ENCODE measurements around the gene OCSTAMP. TPM values are rescaled to one million over a fixed set of nuclear protein-coding genes. Genes with fewer than 3 reads are reported as not detected.

Gene OCSTAMP
- total RNA-seq, 1 donor: not detected

DNA sequence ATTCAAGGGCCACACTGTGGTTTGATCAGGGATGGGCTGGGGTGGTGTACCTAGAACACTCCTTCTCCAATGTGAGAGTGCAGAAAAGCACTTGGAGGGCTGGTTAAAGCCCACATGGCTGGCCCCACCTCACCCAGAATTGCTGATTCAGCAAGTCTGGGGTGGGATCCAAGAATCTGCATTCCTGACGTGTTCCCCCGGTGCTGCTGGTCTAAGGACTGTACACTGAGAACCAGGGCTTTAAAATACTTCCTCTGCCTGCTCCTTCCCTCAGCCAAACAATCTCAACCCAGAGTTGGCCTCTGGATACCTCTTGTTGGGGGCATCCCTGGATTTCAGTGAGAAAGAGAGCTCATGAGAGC is 13.4 kb upstream of the OCSTAMP start:
- peaks cover 8% of the 10 kb centered on the region for H3K4me1 ChIP-seq (ENCODE audit: insufficient read depth, low read length)
- H3K9me3 ChIP-seq (ENCODE audit: low read depth, low read length): no peaks in the 10 kb centered on the region
- no peak overlapping the region for H3K4me3 ChIP-seq (ENCODE audit: low read length)

DNA sequence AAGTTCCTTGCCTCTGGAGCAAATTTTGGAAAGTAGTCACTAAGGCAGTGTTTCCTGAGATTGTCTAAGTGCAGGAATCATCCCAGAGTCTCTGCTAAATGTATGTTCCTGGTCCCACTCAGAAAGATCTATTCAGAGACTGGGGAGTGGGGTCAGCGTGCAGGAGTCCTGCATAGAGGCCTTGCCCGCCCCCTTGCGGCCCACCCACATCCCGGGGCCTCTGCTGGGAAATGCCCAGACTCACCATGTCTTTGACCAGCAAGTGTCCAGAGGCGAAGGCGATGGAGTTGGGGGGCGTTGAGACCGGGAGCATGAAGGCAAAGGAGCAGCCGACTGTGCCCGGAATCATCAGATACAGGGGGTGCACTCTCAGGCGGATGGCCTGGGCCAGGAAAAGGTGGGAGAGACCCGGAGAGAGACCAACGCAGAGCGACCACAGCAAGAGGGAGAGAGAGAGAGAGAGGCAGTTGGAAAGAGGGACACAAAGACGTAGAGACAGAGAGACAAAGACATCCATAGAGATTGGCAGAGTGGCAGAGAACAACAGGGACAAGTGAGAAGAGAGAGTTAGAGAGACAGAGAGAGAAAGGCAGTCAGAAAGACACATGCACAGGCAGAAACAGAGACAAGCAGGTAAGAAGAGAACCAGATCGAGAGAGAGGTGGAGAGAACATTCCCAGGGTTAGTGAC is 12.9 kb upstream of the OCSTAMP start:
- Histone ChIP-seq H3K27me3 (ENCODE audit: insufficient read depth, low read length) (no peaks in the 10 kb centered on the region), H3K4me1 (ENCODE audit: insufficient read depth, low read length) (peaks cover 8% of the 10 kb centered on the region), H3K9me3 (ENCODE audit: low read depth, low read length) (no peaks in the 10 kb centered on the region), H3K4me3 (ENCODE audit: low read length) (no peak overlapping the region)

More for the DNA sequence above, 13.4 kb upstream of the OCSTAMP start:
- H3K27me3 ChIP-seq (ENCODE audit: insufficient read depth, low read length): no peaks in the 10 kb centered on the region

DNA sequence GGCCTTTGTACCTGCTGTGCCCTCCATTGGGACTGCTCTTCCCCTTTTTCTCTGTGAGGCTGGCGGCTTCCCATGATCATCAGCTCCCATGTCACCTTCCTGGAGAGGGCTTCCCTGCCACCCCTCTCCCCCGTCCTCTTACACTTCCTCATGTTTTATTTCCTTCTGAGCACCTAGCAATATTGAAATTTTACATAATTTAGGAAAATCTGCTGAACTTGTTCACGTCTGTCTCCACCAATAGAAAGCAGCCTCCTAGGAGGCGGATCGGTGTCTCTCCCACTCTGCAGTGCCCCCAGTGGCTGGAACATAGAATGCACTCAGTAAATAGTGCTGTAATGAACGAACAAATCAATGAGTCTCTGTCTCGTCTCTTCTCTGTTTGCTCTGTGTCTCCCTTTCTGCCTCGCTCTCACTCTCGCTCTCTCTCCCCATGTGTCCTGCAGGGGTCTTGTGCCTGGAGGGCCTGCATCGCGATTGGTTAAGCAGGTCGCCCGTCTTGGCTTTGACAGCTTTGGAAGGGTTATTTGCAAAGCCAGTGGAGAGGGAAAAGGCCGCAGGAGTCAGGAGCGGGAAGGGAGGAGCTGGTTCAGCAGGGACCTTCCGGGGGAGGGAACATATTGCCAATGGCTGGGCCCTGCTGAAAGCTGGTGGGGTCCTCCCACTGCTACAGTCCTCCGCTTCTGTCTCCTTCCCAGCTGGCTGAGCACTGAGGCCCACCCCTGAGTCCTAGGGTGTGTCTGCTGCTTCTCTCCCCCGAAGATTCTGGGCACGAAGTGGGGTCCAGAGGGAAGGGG is 12.1 kb upstream of the OCSTAMP start:
- no peaks in the 10 kb centered on the region for H3K27me3 ChIP-seq (ENCODE audit: insufficient read depth, low read length)
- no peak overlapping the region for H3K4me3 ChIP-seq (ENCODE audit: low read length)
- H3K4me1 ChIP-seq (ENCODE audit: insufficient read depth, low read length): peaks cover 8% of the 10 kb centered on the region

DNA sequence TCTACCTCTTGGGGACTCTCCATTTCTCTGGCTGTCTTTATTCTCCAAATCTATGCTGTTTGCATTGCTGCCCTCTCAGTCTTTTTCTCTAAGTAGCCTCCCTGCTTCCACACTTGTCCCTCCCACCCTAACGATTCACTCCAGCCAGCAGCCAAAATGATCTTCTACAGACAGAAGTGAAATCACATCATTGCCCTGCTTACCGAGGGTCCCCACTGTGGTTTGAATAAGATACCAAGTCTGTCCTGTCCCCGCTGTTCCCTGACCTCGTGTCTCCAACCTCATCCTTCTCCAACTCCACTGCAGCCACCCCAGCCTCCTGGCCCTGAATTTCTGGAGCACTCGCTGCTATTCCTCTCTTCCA is 11.5 kb upstream of the OCSTAMP start:
- Histone ChIP-seq H3K4me1 (ENCODE audit: insufficient read depth, low read length) (peaks cover 8% of the 10 kb centered on the region), H3K27me3 (ENCODE audit: insufficient read depth, low read length) (no peaks in the 10 kb centered on the region), H3K9me3 (ENCODE audit: low read depth, low read length) (no peaks in the 10 kb centered on the region), H3K4me3 (ENCODE audit: low read length) (no peak overlapping the region)

More for the DNA sequence above, 12.1 kb upstream of the OCSTAMP start:
- no peaks in the 10 kb centered on the region for H3K9me3 ChIP-seq (ENCODE audit: low read depth, low read length)

DNA sequence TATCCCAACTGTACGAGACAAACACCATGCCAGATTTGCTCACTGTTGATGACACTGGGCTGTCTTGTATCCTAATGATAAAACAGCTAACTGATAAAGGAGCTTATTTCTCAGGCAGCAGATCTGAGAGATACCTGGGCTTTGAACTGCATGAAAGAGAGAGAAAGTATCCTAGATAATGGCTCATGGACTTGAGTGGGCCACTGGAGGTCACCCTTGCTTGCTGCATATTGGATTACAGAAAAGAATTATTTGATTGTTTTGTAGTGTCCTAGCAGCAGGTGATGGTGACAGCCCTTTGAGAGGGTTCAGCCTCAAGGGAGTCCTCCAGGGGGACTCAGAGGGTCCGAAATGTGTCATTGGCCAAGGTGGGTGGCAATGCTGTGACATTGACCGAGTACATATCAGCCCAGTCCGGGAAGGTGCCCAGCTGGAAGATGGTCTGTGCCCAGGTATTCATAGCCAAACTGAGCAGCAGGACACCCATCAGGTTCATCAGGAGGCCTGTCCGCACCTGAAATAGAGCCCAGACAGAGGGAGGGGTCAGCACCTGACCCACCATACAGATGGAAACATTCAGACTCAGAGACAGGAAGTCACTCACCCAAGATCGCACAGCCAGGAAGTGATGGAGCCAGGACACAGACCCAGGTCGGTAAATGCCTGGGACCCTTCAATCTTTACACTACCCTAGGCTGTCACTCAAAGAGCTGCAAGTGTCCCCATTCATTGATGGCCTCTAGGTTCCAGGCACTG is 9.4 kb upstream of the OCSTAMP start:
- Histone ChIP-seq H3K9me3 (ENCODE audit: low read depth, low read length) (no peaks in the 10 kb centered on the region), H3K4me3 (ENCODE audit: low read length) (no peak overlapping the region), H3K27me3 (ENCODE audit: insufficient read depth, low read length) (no peaks in the 10 kb centered on the region), H3K4me1 (ENCODE audit: insufficient read depth, low read length) (peaks cover 8% of the 10 kb centered on the region)

DNA sequence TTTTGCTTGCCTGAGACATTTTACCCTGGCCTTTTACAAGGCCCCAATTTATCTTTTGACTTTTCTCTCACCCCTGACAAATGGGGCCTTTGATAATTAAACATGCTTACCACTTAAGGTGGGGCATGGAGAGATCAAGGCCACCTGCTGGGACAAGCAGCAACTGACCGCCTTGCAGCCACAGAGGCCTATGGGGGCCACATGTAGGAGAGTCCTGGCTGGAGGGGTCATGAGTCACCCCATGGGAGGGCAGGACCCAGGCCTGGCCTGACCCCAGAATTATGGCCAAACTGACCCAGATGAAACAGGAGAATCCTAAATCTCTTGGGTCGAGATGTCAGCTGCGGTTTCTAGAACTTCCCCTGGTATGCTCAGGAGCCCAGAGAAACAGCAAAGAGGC is 8.5 kb upstream of the OCSTAMP start:
- H3K4me3 ChIP-seq (ENCODE audit: low read length): no peak overlapping the region

DNA sequence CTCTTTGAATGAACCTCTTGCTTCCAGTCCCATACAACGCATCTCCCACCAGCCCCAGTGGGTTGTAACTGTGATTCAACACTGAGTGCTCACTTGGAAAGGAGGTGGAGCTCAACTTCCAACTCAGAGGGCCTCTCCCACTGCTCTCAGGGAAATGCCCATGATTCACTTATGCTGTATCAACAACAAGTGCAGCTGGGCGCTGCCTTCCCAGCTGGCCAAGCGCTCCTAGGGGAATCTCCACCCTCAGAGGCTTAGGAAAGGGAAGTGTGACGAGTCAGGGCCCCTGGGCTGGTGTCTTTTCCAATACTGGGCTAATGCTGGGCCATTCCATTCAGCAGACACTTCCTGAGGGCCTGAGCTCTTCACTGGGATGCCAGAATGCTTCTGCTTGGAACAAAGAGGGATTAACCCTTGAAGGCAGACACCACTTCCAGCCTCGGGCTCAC is 8.1 kb upstream of the OCSTAMP start:
- peaks cover 9% of the 10 kb centered on the region for H3K4me1 ChIP-seq (ENCODE audit: insufficient read depth, low read length)
- no peaks in the 10 kb centered on the region for H3K9me3 ChIP-seq (ENCODE audit: low read depth, low read length)
- H3K27me3 ChIP-seq (ENCODE audit: insufficient read depth, low read length): no peaks in the 10 kb centered on the region
- H3K4me3 ChIP-seq (ENCODE audit: low read length): no peak overlapping the region

More for the DNA sequence above, 8.5 kb upstream of the OCSTAMP start:
- H3K9me3 ChIP-seq (ENCODE audit: low read depth, low read length): no peaks in the 10 kb centered on the region
- peaks cover 8% of the 10 kb centered on the region for H3K4me1 ChIP-seq (ENCODE audit: insufficient read depth, low read length)
- no peaks in the 10 kb centered on the region for H3K27me3 ChIP-seq (ENCODE audit: insufficient read depth, low read length)

DNA sequence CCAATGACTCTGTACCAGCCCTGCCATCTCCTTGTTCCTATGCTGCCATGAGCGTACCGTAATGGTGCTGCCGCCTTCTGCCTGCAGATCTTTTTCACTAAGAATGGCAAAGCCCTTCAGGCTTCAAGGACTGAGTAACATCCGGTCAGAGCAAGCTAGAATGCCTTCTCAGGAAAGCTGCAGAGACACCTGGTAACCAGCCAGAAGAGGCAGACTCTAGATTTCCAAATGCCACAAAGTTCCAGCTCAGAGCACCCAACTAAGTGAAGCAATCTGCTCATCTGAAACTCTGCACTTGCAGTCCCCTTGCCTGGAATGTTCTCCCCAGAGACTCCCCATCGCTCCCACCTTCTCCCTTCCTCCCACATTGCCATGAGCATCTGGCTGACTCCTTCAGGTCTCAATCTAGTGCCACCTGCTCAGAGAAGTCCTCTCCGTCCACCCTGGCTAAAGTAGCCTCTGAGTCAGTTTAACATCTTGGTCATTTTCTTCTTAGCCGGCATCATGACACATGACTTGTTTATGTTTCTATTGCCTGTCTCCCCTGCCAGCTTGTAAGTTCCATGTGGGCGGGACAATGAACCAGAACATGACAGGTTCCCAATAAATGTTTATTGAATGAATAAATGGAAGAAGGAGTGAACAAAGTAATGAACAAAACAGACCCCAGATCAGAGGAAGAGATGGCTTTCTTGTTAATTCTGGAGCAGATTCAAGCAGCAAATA is 6.9 kb upstream of the OCSTAMP start:
- H3K27me3 ChIP-seq (ENCODE audit: insufficient read depth, low read length): no peaks in the 10 kb centered on the region
- H3K9me3 ChIP-seq (ENCODE audit: low read depth, low read length): no peaks in the 10 kb centered on the region
- H3K4me3 ChIP-seq (ENCODE audit: low read length): no peak overlapping the region
- H3K4me1 ChIP-seq (ENCODE audit: insufficient read depth, low read length): peaks cover 16% of the 10 kb centered on the region

DNA sequence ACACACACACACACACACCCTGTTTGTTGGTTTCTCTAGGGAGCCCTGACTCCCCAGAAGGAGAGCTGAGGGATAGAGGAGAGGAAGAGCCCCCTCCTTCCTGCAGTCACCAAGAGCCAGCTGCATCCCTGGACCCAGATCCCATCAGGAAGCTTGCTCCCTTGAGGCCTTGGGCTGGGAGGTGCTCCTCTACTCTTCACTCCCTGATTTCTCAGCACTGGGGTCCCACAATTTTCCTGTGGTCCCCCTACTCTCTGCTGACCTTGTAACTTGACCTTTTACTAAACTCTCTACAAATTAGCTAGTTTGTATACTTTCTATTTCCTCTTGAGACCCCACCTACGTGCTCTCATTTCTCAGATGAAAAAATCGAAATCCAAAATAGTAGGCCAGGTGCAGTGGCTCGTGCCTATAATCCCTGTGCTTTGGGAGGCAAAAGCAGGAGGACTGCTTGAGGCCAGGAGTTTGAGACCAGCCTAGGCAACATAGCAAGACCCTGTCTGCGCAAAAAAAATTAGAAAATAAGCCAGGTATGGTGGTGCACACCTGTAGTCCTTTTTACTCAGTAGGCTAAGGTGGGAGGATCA is 5.0 kb upstream of the OCSTAMP start:
- Histone ChIP-seq H3K27me3 (ENCODE audit: insufficient read depth, low read length) (no peaks in the 10 kb centered on the region), H3K4me3 (ENCODE audit: low read length) (no peak overlapping the region), H3K4me1 (ENCODE audit: insufficient read depth, low read length) (peaks cover 29% of the 10 kb centered on the region)

DNA sequence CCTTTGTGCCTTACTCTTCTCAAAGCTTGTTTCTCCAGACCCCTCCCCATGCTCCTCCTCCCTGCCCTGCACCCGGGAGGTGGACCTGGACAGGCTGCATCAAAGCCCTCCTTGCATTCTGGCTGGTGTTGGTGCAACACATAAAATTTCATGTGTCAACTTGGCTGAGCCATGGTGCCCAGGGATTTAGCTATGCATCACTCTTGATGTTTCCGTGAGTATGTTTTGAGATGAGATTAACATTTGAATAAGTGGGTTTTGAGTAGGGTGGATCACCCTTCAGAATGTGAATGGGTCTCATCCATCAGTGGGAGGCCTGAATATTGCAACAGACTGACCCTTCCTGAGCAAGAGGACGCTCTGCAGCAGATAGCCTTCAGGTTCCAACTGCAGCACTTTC is 4.4 kb upstream of the OCSTAMP start:
- no peaks in the 10 kb centered on the region for H3K27me3 ChIP-seq (ENCODE audit: insufficient read depth, low read length)
- H3K4me3 ChIP-seq (ENCODE audit: low read length): no peak overlapping the region
- no peaks in the 10 kb centered on the region for H3K9me3 ChIP-seq (ENCODE audit: low read depth, low read length)
- peaks cover 33% of the 10 kb centered on the region for H3K4me1 ChIP-seq (ENCODE audit: insufficient read depth, low read length)

More for the DNA sequence above, 5.0 kb upstream of the OCSTAMP start:
- H3K9me3 ChIP-seq (ENCODE audit: low read depth, low read length): no peaks in the 10 kb centered on the region

DNA sequence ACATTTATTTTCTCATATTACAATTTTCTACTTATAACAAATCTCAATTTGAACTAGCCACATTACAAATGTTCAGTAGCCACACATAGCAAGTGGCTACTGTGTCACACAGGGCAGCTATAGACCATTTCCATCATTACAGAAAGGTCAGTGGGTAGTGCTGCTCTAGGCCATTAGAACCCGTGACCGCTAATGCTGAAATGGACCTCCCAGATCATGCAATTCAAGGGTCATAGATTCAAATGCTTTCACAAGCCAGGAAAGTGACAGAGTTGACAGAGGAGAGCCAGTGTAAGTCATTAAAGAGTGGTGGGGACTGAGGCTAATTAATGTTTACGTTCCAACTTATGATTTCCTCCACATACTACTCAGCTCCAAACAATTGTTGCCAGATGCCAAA is 3.5 kb upstream of the OCSTAMP start:
- H3K4me3 ChIP-seq (ENCODE audit: low read length): no peak overlapping the region
- H3K4me1 ChIP-seq (ENCODE audit: insufficient read depth, low read length): peaks cover 33% of the 10 kb centered on the region
- H3K27me3 ChIP-seq (ENCODE audit: insufficient read depth, low read length): no peaks in the 10 kb centered on the region
- H3K9me3 ChIP-seq (ENCODE audit: low read depth, low read length): no peaks in the 10 kb centered on the region

DNA sequence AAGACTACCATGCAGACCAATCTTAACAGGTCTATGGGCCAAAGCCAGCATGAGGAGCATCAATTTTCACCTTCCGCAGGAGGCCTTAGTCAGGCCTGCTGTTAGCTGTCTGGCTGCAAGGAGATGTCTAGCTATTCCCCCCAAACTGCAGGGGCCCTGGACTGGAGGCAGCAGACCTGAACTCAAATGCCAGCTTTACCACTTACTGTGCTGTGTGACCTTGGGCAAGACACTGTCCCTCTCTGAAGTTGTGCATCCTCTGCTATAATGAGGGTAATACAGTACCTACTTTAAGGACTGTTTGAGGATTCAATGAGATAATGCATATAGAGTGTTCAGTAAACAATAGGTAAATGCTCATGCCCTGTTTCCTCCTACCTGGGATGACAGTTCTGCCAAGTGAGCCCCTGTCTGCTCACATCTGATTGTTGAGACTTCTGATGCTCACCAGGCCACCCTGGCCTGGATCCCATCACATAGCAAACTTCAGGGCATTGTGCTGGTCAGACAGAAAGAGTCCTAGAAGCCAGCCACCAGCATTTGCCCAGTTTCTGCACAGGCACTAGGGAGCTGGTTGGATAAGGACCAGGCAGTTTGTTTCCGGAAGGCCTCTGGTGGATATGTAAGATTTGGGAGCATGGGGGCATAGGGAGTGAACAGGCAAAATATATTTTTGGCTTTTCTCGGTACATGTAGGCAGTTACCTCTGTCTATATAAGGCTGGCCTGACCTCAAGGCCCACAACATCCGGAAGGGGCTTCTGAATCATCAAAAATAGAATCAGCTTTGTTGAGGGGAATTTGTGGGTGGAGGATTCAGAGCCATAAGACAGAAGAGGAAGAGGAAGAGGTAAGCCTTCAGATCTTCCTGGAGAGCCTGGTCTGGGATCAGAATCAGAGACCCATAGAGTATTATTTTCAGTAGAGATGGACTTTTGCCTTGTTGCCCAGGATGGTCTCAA is 2.3 kb upstream of the OCSTAMP start:
- Histone ChIP-seq H3K4me1 (ENCODE audit: insufficient read depth, low read length) (peaks cover 33% of the 10 kb centered on the region), H3K4me3 (ENCODE audit: low read length) (no peak overlapping the region), H3K27me3 (ENCODE audit: insufficient read depth, low read length) (no peaks in the 10 kb centered on the region), H3K9me3 (ENCODE audit: low read depth, low read length) (no peaks in the 10 kb centered on the region)

DNA sequence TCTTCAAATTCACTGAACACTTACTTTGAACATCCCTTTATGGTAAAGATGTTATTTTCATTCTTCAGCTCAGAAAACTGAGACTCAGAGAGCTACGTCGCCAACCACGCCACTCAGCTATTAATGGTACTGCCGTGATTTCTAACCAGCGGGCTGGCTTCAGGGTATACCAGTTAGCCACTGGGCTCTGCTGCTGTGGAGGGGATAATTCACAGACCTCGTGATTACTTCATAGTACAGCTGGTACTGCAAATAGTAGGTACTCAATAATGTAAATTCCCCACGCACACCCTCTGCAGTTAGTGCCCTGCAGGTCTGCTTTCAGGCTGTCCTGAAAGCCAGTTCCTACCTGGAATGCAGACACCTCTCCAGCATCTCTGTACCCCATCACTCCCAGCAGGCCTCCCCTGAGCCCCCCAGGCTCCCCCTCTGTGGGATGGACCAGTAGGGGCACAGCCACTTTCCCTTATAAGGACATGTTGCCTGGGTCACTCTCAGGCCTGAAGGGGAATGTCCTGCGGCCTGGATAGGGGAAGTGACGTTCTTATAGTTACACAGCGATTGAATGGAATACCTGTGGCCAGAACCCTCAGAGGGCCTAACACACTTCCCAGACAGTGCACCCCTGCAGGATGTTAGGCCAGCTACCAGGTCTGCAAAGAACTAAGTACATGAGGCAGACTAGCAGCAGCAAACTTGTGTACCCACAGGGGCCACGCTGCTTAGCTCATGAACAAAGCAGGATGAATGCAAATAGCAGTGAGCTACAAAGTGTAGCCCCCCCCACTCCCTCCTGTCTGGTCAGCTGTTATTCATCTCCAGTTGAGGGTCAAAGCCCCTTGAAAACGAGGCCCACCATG is 1.3 kb upstream of the OCSTAMP start:
- Histone ChIP-seq H3K9me3 (ENCODE audit: low read depth, low read length) (no peaks in the 10 kb centered on the region), H3K27me3 (ENCODE audit: insufficient read depth, low read length) (no peaks in the 10 kb centered on the region), H3K4me1 (ENCODE audit: insufficient read depth, low read length) (peaks cover 33% of the 10 kb centered on the region), H3K4me3 (ENCODE audit: low read length) (no peak overlapping the region)
